NCI-H2171 (cell line): Measurements from ENCODE around the gene ZBTB48.
"Not testable (repeated sequence)": the region's sequence is repeated elsewhere in the genome, so short reads cannot be mapped to it uniquely, and the experiment has no call there.

Source experiments
- DNase-seq: peaks from one replicate; lab custom pipeline; 2025; lab: John Stamatoyannopoulos, UW

The ZBTB48 gene

DNA sequence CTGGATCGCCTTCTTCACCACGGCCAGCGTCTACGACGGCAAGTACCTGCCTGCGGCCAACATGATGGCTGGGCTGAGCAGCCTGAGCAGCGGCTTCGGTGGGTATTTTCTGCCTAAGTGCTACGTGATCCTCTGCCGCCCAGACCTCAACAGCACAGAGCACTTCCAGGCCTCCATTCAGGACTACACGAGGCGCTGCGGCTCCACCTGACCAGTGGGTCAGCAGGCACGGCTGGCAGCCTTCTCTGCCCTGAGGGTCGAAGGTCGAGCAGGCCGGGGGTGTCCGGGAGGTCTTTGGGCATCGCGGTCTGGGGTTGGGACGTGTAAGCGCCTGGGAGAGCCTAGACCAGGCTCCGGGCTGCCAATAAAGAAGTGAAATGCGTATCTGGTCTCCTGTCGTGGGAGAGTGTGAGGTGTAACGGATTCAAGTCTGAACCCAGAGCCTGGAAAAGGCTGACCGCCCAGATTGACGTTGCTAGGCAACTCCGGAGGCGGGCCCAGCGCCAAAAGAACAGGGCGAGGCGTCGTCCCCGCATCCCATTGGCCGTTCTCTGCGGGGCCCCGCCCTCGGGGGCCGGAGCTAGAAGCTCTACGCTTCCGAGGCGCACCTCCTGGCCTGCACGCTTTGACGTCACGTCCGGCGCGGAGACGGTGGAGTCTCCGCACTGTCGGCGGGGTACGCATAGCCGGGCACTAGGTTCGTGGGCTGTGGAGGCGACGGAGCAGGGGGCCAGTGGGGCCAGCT, at the start of gene ZBTB48:
Gene ZBTB48 (plus strand): TSS at position 621 of the 745 bp plus-strand sequence. CDS start 616 bp downstream, outside the sequence.
- peak; percentile 98 for DNase-seq

DNA sequence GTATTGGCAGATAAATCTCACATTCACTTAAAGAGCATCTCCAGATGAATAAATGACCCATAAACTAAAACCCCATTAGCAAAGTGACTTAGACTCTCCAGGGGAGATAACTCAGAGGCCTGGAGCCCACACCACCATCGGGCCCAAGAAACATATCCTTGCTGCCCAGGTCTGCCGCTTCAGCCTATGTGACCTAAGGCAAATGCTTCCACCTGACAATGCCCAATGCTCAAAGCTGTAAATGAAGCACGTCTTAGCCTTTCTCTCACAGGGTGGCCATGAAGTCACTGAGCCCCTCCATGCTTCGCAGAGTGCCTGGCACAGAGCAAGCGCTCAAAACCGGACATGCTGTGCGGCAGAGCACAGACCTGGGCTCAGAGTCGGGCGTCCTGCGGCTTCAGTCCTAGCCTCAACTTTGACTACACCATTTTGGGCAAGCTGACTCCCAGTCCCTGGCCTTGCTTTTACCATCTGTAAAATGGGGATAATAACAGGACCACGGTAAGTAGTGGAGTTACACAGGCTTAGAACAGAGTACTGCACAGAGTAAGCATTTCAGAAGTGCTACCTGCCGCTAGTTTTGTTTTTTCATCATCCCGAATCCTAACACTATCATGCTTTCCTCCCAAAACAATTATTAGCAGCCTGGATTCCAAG, 49.2 kb upstream of the ZBTB48 start:
- no peak for DNase-seq

DNA sequence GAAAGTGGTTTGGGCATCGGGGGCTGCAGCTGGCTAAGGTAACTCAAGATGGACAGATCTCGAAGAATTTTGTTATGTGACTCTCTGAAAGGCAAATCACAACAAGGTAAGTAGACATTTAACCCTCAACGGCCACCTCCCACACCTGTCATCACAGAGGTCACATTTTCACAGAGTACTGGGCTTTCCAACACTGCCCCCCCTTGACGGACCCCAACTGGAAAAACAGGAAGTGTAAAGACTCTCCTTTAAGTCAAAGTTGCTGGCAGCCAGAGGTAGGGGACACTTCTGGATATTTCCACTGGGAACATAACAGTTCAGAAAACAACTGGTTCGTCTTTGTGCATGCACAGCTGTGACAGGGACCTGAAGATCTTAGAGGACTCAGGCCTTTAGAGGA, 47.8 kb upstream of the ZBTB48 start:
- DNase-seq = no peak

DNA sequence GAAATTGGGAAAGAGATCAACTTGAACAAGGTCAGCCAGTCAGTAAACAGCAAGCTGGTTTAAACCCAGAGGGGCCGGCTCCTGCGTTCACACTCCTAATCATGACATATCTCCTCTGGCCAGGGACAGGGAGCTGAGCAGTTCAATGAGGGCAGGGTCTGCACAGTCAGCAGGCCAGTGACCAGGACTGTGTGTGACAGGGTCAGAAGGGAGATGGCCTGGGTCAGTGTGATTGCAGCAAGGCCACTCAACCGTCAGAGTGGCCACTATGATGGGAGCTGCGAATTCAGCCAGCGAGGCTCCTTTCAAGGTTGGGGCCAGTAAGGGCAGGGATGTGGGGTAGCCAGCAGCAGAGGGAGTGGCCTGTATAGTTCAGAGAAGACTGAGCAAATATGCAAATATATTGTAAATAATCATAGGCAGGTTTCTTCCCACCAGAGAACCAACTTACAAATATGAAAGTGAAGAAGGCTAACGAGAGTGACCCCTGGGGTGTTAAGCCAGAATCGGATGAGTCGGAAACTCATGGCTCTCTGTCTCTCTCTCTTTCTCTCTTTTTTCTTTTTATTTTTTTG, 45.5 kb upstream of the ZBTB48 start:
- DNase-seq = no peak

DNA sequence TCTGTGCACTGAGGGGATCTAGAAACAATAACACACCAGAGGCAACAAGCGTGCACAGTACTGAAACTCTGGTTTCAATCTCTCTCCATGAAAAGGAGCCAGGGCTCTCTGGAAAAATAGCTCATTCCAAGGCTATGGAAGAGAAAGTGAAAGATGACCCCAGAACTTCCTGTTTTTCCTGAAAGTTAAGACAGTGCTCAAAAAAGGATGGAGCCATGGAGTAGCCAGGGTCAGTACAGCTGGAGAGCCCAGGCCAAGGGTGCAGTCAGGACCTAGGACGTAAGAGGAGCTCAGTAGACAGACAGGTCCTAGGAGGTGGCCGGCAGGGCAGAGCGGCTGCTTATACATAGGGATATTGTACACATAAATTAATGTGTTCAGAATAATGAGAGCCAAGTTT, 44.6 kb upstream of the ZBTB48 start:
- no peak for DNase-seq

DNA sequence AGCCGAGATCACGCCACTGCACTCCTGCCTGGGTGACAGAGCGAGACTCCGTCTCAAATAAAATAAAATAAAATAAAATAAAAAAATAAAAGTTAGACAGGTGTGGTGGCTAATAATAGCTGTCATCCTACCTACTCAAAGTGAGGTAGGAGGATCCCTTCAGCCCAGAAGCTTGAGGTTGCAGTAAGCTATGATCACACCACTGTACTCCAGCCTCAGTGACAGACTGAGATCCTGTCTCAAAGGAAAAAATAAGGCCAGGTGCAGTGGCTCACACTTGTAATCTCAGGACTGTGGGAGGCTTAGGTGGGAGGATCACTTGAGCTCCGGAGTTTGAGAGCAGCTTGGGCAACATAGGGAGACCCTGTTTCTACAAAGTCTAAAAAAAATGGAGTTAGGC, 43.5 kb upstream of the ZBTB48 start:
- no peak for DNase-seq

DNA sequence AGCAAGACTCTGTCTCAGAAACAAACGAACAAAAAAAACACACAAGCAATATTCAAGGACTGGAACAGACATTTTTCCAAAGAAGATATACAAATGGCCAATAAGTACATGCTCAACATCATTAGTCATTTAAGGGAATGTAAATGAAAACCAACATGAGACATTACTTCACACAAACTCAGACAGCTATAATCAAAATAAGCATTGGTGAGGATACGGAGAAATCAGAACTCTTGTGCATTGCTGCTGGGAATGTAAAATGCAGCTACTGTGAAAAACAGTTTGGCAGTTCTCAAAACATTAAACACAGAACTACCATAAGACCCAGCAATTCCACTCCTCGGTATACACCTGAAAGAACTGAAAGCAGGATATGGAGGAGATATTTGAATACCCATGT, 40.8 kb upstream of the ZBTB48 start:
- DNase-seq = no peak

DNA sequence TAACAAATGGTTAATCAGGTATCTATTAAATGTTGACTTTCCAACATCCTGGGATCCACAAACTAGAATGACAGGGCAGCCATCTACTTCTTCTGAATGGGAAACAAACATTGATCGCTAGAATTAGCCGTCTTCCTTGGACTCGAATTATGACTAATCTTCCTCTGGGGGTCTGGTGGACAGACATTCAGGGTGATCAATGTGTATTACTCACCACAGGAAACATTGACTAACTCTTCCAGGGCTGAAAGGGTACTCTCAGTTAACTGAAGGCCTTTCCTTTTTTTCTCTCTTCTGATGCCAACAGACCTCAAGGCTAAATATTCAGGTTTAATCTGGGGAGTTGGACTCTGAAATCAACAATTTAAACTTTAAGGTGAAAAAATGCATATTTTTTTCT, 35.0 kb upstream of the ZBTB48 start:
- no peak for DNase-seq

DNA sequence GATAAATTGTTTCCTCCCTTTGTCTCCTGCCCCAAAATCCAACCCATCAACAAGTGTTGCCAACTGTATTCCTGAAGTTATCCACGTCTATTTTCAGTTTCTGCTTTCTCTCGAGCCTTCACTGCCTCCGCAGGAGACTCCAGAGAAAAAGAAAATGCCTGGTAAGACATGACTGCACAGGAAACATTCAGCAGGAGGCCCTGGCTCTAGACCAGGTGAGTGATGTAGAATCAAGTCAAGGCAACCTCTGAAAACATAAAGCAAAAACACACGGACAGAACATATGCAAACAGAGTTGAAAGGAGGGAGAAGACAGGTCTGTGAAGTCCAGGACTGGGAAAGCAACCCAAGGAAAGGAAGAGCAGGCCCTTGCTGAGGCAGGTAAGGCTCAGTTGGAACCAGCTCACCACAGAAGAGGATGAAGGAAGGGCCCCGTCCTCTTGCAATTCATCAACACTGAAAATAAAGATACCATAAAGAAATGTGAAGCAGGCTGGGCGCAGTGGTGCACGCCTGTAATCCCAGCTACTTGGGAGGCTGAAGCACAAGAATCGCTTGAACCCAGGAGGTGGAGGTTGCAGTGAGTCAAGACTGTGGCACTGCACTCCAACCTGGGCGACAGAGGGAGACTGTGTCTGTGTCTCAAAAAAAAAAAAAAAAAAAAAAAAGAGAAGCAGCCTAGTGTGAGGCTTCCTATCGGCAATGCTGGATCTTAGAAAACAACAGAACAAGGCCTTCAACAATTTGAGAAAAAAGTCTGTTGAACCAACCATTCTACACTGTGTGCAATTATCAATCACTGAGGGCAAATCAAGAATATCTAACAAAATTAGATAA, 34.3 kb upstream of the ZBTB48 start:
- DNase-seq = no peak

DNA sequence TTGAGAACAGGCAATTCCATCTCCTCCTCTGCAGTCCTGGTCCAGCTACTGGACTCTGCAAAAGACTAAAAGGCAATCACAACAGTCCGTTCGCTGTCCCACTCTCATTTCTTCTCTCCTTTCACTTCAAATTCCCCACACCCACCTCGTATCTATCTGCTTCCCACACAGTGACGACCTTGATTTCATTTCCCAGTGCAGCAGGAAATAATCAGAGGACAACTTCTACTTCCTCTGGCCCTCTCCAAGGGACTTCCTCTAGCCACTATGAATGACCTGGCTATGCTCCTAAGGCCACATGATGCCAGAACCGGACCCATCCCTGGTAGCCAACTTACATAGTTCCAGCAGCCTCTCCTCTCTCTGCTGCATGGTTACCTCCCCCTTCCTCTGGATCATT, 33.5 kb upstream of the ZBTB48 start:
- no peak for DNase-seq

DNA sequence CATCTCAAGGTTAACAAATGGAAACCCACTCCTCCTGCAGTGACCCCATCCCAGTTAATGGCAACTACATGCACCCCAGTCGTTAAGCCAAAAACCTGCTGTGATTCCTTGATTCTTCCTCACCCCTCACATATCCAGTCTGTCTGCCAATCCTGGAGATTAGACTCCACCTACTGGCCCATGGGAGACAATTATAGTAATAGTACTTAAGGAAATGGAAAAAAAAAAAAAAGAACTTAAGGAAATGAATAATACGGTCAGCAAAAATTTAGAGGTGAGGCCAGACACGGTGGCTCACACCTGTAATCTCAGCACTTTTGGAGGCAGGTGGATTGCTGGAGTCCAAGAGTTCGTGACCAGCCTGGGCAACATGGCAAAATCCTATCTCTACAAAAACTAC, 32.5 kb upstream of the ZBTB48 start:
- no peak for DNase-seq

DNA sequence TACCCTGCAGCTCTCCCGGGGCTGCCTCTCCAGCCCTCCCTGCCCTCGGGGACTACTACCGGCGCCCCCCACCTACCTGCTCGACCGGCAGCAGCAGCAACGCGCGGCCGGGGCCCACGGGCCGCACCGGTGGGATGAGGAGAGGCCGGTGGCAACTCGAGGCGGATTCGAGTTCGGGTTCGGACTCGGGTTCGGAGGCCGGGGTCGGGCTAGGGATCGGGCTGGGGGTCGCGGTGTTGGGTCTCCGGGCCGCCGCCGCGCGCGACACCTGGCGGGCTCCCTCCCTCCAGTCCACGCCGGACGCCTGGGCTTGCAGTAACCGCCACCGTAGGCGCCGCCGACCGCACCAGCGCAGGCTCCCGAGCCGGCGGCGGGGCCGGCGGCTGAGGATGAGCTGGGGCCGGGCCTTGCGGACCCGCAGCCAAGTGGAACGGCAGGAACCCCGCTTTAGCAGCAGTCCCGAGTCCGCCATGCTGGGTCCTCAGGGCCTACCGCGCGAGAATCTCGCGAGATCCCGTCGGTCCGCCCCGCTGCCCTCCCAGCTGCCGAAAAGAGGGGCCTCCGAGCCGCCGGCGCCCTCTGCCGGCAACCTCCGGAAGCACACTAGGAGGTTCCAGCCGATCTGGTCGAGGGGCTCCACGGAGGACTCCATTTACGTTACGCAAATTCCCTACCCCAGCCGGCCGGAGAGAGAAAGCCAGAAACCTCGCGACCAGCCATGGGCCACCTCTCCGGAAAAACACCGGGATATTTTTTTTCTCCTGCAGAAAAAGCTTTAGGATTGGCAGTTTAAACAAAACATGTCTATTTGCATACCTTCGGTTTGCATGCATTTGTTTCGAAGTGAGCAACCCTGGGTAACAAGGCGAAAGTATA, 25.5 kb upstream of the ZBTB48 start, which contains the start of gene NOL9:
Gene NOL9 (minus strand): TSS at position 483 of the 876 bp plus-strand sequence. CDS start 11 bp downstream, at position 472.
- peak; percentile 88 for DNase-seq

DNA sequence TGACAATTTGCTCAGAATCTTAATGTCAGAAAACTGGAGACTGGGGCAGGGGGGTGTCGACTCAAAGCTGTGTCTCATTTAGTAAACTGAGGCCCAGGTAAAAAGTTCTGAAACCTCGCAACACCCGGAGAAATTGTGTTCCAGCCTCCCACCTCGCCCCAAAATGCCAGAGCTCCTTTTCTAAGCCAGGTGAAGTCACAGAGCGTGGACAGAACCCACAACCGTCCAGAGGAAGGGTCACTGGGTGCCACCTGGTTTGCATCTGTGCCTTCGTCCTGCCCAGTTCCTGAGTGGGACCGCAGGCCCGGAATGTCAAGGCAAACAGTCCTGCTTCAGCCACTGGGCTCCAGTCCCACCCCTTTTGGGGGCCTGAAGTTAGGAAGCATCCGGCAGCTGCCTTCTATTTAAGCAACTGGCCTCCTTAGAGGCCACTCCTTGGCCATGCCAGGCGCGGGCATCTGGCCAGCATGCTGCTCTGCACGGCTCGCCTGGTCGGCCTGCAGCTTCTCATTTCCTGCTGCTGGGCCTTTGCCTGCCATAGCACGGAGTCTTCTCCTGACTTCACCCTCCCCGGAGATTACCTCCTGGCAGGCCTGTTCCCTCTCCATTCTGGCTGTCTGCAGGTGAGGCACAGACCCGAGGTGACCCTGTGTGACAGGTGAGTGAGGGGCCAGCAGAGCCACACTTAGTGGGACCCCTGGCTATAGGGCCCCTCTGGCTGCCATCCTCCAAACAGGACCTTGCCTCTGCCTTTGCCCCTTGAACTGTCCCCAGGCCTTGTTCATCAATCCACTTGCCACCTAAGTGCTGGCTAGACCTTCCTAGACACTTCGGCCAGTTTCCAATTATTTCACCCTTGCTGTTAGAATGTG, 24.7 kb upstream of the ZBTB48 start, which contains the start of gene TAS1R1:
Gene TAS1R1 (plus strand): TSS at position 401 of the 872 bp plus-strand sequence. CDS start 67 bp downstream, at position 468.
- no peak for DNase-seq

DNA sequence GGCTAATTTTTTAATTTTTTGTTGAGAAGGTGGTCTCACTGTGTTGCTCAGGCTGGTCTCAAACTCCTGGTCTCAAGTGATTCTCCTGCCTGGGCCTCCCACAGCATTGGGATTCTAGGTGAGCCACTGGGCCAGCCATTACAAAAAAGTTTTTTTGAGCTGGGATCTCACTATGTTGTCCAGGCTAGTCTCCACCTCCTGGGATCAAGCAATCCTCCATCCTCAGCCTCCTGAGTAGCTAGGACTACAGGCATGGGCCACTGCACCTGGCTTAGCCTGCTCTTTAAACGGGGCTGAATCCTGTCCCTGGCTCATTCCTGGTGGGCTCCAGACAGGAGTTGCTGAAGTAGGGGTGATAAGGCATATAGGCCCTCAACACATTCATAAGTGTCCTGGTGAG, 22.2 kb upstream of the ZBTB48 start:
- DNase-seq = no peak

DNA sequence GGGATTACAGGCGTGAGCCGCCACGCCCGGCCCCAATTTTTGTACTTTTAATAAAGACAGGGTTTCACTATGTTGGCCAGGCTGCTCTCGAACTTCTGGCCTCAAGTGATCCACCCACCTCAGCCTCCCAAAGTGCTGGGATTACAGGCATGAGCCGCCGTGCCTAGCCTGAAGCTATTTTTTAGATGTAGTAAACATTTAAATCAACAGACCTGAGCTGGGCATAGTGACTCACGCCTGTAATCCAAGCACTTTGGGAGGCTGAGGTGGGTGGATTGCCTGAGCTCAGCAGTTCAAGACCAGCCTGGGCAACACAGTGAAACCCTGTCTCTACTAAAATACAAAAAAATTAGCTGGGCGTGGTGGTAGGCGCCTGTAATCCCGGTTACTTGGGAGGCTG, 20.6 kb upstream of the ZBTB48 start:
- not testable (repeated sequence) for DNase-seq

DNA sequence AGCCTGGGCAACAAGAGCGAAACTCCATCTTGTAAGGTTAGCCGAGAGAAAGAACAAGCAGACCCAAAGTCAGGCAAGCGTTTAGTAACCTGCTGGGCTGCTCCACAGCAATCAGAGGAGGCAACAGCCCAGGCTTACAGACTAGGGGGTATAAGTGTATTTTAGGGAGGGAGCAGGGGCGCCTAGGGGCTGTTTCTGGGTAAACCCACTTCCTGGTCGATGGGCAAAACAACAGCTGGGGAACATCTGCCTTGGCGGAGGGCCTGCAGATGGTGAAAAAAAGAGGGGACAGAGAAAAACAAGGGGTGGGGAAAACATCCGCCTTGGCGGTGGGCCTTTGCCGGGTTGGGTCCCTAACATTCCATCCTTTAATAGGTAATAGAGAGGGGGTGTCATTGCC, 19.5 kb upstream of the ZBTB48 start:
- DNase-seq = no peak

DNA sequence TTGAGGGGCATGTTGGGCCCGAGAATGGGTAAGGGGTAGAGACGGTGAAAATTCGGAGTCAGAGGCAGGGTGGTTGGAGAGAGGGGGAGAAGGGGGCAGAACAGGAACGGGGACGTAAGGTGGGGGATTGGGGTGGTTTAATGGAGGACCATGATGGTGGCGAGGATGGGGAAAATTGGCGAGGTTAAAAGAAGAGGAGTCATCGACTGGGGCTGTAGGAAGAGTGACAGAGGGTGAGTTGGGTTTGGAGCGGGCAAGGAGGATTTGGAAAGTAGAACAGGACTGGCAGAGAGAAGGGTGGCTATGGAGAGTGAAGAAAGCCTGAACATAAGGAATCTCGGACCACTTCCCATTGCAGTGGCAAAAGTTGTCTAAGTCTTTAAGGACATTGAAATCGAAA, 10.8 kb upstream of the ZBTB48 start:
- DNase-seq = no peak

DNA sequence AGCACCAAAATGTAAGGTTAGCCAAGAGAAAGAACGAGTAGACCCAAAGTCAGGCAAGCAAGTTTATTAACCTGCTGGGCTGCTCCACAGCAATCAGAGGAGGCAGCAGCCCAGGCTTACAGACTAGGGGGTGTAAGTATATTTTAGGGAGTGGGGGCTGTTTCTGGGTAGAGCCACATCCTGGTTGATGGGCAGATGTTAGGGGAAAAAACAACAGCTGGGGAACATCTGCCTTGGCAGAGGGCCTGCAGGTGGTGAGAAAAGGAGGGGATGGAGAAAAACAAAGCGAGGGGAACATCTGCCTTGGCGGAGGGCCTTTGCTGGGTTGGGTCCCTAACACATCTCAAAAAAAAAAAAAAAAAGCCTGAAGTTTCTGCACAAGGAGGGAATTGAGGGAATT, 9.7 kb upstream of the ZBTB48 start:
- no peak for DNase-seq

DNA sequence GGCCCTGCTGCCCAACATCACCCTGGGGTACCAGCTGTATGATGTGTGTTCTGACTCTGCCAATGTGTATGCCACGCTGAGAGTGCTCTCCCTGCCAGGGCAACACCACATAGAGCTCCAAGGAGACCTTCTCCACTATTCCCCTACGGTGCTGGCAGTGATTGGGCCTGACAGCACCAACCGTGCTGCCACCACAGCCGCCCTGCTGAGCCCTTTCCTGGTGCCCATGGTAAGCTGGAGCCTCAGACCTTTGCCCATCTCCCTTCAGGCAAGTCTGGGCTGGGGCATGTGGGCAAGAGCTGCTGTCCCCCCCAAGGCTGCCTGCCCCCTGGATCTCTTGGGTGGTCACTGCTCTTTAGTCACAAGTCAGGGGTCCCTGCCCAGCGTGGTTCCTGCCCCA, 8.8 kb upstream of the ZBTB48 start:
- no peak for DNase-seq

DNA sequence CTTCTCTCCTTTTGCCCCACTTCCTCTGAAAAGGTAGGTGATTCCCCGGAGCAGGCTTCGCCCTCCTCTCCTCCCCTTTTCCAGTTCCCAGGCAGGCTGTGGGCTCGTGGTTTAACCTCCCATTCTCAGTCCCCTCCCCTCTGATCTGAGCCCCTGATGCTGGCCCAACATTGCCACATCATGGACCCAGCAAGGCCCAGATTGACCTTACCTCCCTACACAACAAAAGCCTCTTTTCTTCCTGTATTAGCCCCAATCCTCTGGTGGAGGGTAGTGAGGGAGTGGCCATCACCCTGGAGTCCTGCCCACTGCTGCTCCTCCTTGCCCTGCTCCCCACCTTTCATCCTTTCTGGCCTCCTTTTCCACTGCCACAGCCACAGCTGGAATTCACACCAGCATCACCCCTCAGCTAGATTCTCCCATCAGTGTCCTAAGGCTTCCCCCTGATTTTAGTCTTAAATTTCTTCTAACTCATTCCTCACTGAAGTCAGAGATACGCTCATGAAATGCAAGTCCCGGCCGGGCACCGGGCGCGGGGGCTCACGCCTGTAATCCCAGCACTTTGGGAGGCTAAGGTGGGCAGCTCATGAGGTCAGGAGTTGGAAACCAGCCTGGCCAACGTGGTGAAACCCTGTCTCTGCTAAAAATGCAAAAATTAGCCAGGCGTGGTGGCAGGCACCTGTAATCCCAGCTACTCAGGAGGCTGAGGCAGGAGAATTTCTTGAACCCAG, 7.0 kb upstream of the ZBTB48 start:
- no peak for DNase-seq
